Mammary epithelial cell (primary cell): Measurements from ENCODE around the gene NFATC1.

Experiments used
- CTCF ChIP-seq, 2 donors: IDR thresholded peaks in 1 of 2; conservative IDR thresholded peaks in 1 of 2; 2 replicates each; pipeline ENCODE4 v1.5.1; 2011 to 2012; ENCODE audit warnings: inconsistent platforms in 2 of 2, low read length in 2 of 2, mild to moderate bottlenecking in 2 of 2, control low read depth in 1 of 2, low read depth in 1 of 2; ENCODE audit not compliant: insufficient read depth in 1 of 2; ENCODE audit errors: extremely low read depth in 1 of 2
- EZH2 ChIP-seq: IDR thresholded peaks from 2 replicates; pipeline ENCODE4 v1.6.1; 2012; ENCODE audit warnings: low read length, inconsistent platforms, borderline replicate concordance

DNA sequence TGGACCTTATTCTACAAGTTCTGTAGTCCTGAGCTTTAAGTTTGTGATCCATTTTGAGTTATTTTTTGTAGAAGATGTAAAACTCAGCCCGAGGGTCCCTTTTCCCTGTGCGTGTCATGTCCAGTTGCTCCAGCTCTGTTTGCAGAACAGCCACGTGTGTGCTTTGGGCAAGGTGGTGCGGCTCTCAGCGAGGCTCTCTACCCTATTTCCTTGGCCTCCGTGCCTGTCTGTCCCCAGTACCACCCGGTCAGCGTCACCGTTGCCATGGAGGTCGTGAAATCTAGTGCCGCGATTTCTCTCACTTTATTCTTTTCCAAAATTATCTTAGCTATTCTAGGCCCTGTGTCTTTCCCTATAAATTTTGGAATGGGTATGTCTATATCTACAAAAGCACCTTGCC lies 142.9 kb downstream of the NFATC1 start:
- TF ChIP-seq CTCF (conservative IDR thresholded peaks at IDR 0.05 in 1 of 2, IDR thresholded peaks at IDR 0.05 in 1 of 2; ENCODE audit: extremely low read depth in 1 of 2, insufficient read depth in 1 of 2, low read depth in 1 of 2, low read length in 2 of 2) (no peak), EZH2 (no peak)
